Spleen (tissue), 11 donors: ENCODE results near the gene NRARP. TPM values are rescaled to one million over a fixed set of nuclear protein-coding genes. Genes with fewer than 3 reads are reported as not detected.
A peak's percentile ranks its signal among the peaks of the same experiment; 100 is the strongest.

ENCODE experiments used
- DNase-seq: peaks from one replicate; pipeline ENCODE4 v3.0.0-alpha.2; 2020
- H3K27ac ChIP-seq, 8 donors: fragments of 200-600 bp; sonication (generic) in 7 of 8; 1 replicate in 4 of 8; 2 replicates in 4 of 8; pipeline versions ENCODE4 v1.5.0 to v1.8.0; 2016 to 2021; ENCODE audit warnings: inconsistent platforms in 4 of 8, mild to moderate bottlenecking in 4 of 8, moderate library complexity in 1 of 8
- H3K27me3 ChIP-seq, 7 donors: fragments of 200-600 bp; sonication (generic) in 6 of 7; replicated peaks in 1 of 7; 1 replicate in 4 of 7; 2 replicates in 3 of 7; pipeline versions ENCODE4 v1.5.0 to v1.8.0; 2016 to 2021; ENCODE audit warnings: inconsistent platforms in 3 of 7, mild to moderate bottlenecking in 1 of 7
- H3K36me3 ChIP-seq, 6 donors: fragments of 200-600 bp; sonication (generic) in 5 of 6; 1 replicate in 4 of 6; 2 replicates in 2 of 6; pipeline versions ENCODE4 v1.5.0 to v1.8.0; 2016 to 2021; ENCODE audit warnings: inconsistent platforms in 2 of 6
- H3K4me1 ChIP-seq, 6 donors: fragments of 200-600 bp; sonication (generic) in 5 of 6; 1 replicate in 3 of 6; 2 replicates in 3 of 6; pipeline versions ENCODE4 v1.5.0 to v1.8.0; 2016 to 2021; ENCODE audit warnings: inconsistent platforms in 3 of 6
- H3K4me3 ChIP-seq, 8 donors: fragments of 200-600 bp; sonication (generic) in 7 of 8; 1 replicate in 4 of 8; 2 replicates in 4 of 8; pipeline versions ENCODE4 v1.5.0 to v1.8.0; 2016 to 2021; ENCODE audit warnings: inconsistent platforms in 4 of 8, mild to moderate bottlenecking in 4 of 8, moderate library complexity in 2 of 8
- H3K9me3 ChIP-seq, 8 donors: fragments of 200-600 bp; sonication (generic) in 7 of 8; 1 replicate in 4 of 8; 2 replicates in 4 of 8; pipeline versions ENCODE4 v1.5.0 to v1.8.0; 2016 to 2021; ENCODE audit warnings: inconsistent platforms in 4 of 8
- POLR2A ChIP-seq, 3 donors: fragments of 450-650 bp; IDR thresholded peaks; one replicate each; pipeline ENCODE4 v1.5.1; 2017; ENCODE audit warnings: antibody characterized with exemption in 3 of 3, mild to moderate bottlenecking in 1 of 3
- POLR2AphosphoS5 ChIP-seq, 3 donors: sonication (generic); formaldehyde crosslinking; IDR thresholded peaks; one replicate each; pipeline ENCODE4 v1.5.1; 2017; ENCODE audit warnings: antibody characterized with exemption in 3 of 3
- WGBS, 5 donors: extraction: QIAGEN DNeasy Blood & Tissue Kit in 3 of 5; methylation state at CpG; one replicate each; pipeline versions ENCODE4 v1.1.5 to v1.1.7; 2013 to 2018; 5-methylcytosine and 5-hydroxymethylcytosine counted together
- intact Hi-C: fragments of 100-400 bp; cut with DNase I; formaldehyde crosslinking; loops from one replicate; pipeline ENCODE4 v1.15.0; 2023; ENCODE audit warnings: low total_unique reads
- polyA plus RNA-seq, 3 donors: library from polyadenylated mRNA; stranded (reverse); fragments of 200-250 nt; gene quantifications; one replicate each; pipeline ENCODE4 v1.2.1, GENCODE V29; 2013
- total RNA-seq, 7 donors: library from RNA; depleted of rRNA in 3 of 7; stranded (reverse); fragments of >200 nt in 3 of 7; fragmentation: NEBNext Ultra II Directional in 4 of 7; extraction: Animal tissue kit (Norgen Biotek cat#: 25700) in 4 of 7; gene quantifications; one replicate each; pipeline versions ENCODE4 v1.1.0 to v1.2.1, GENCODE V29; 2016 to 2021
- TF ChIP-seq, protein P1 (sequence below), 11 experiments: fragments of 200-600 bp in 7 of 11; fragments of 450-650 bp in 4 of 11; sonication (generic) in 4 of 11; IDR thresholded peaks in 8 of 11; conservative IDR thresholded peaks in 3 of 11; 1 replicate in 7 of 11; 2 replicates in 4 of 11; pipeline versions ENCODE4 v1.4.0 to v1.8.0; 2016 to 2021; ENCODE audit warnings: antibody characterized with exemption in 11 of 11, inconsistent platforms in 4 of 11, mild to moderate bottlenecking in 1 of 11
- donor health status: healthy with polysubstance abuse.
- donor health status: DM: no; HTN: no; CAD: no; lungs with moderate emphysema.
- donor health status: DM: no; HTN: no; CAD: no.
- donor health status: Bipolar disorder and iron deficiency.
- donor health status: healthy.
- donor health status: DM: no; HTN: no; CAD: no.
- donor health status: DM: yes; HTN: yes; CAD: no.

Gene NRARP
- total and polyA plus RNA-seq, 10 donors = 0.37 to 24.4 (median 8.0) TPM

DNA sequence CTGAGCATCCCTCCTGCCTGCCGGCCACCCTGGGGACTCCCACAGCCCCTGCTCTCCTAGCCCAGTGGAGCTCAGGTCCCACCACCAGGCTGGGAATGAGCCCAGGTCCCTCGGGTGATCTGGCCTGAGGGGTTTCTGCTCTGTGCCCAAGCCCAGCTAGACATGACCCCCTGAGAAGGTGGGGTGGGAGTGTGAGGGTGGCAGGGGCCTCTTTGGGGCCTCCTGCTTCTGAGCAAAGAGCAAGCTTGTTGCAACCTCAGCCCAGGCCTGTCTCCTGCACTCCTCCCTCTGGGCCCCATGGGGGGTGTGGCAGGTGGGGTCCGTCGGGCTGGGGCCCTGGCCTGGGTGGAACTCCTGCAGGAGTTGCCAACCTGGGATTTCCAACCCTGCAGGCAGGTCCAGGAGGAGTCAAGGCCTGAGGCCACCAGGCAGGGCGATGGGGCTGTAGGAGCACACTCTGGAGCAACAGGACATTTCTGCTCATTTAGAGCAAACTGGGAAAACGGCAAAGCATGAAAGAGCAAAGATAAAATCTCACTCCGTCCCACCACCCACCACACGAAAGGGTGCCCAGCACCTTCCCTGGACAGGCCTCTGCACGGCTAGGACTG lies 11.4 kb upstream of the NRARP start:
- H3K27ac ChIP-seq = no peak overlapping the region
- TF ChIP-seq, protein P1, sequence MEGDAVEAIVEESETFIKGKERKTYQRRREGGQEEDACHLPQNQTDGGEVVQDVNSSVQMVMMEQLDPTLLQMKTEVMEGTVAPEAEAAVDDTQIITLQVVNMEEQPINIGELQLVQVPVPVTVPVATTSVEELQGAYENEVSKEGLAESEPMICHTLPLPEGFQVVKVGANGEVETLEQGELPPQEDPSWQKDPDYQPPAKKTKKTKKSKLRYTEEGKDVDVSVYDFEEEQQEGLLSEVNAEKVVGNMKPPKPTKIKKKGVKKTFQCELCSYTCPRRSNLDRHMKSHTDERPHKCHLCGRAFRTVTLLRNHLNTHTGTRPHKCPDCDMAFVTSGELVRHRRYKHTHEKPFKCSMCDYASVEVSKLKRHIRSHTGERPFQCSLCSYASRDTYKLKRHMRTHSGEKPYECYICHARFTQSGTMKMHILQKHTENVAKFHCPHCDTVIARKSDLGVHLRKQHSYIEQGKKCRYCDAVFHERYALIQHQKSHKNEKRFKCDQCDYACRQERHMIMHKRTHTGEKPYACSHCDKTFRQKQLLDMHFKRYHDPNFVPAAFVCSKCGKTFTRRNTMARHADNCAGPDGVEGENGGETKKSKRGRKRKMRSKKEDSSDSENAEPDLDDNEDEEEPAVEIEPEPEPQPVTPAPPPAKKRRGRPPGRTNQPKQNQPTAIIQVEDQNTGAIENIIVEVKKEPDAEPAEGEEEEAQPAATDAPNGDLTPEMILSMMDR (IDR thresholded peaks at IDR 0.05 in 8 of 11, conservative IDR thresholded peaks at IDR 0.05 in 3 of 11) = no peak
- TF ChIP-seq POLR2A (IDR thresholded peaks at IDR 0.05) (no peak), POLR2AphosphoS5 (IDR thresholded peaks at IDR 0.05) (no peak)
- H3K36me3 ChIP-seq = no peaks in the 10 kb centered on the region
- WGBS, 5 donors = 67 to 88% (median 78%) methylated on average over 3 to 9 of the region's 9 CpGs
- H3K9me3 ChIP-seq = no peaks in the 10 kb centered on the region
- H3K4me1 ChIP-seq = peaks cover 4 to 55% (median 27%) of the 10 kb centered on the region in 6 donors
- H3K27me3 ChIP-seq = peaks cover 0 to 33% (median 16%) of the 10 kb centered on the region in 7 donors
- peak; percentile 73 for DNase-seq
- intact Hi-C loops = no loop called here
- H3K4me3 ChIP-seq = no peak overlapping the region

- WGBS, 5 donors = 87 to 95% (median 91%) methylated on average over 6 of the region's 6 CpGs
- no peak for TF ChIP-seq POLR2AphosphoS5 (IDR thresholded peaks at IDR 0.05)
- no peak for TF ChIP-seq POLR2A (IDR thresholded peaks at IDR 0.05)
- TF ChIP-seq, protein P1 (IDR thresholded peaks at IDR 0.05 in 8 of 11, conservative IDR thresholded peaks at IDR 0.05 in 3 of 11) = no peak
- intact Hi-C loops = no loop called here
- no peaks in the 10 kb centered on the region for H3K36me3 ChIP-seq
- no peak overlapping the region for H3K4me3 ChIP-seq
- H3K4me1 ChIP-seq = peaks cover 4 to 54% (median 28%) of the 10 kb centered on the region in 6 donors
- H3K27ac ChIP-seq = no peak overlapping the region
- DNase-seq = peak; percentile 68
- no peaks in the 10 kb centered on the region for H3K9me3 ChIP-seq
- H3K27me3 ChIP-seq = peaks cover 0 to 34% (median 16%) of the 10 kb centered on the region in 7 donors
These were observed 10.8 kb upstream of the NRARP start for GRCh38 chr9:137312852-137313325.

DNA sequence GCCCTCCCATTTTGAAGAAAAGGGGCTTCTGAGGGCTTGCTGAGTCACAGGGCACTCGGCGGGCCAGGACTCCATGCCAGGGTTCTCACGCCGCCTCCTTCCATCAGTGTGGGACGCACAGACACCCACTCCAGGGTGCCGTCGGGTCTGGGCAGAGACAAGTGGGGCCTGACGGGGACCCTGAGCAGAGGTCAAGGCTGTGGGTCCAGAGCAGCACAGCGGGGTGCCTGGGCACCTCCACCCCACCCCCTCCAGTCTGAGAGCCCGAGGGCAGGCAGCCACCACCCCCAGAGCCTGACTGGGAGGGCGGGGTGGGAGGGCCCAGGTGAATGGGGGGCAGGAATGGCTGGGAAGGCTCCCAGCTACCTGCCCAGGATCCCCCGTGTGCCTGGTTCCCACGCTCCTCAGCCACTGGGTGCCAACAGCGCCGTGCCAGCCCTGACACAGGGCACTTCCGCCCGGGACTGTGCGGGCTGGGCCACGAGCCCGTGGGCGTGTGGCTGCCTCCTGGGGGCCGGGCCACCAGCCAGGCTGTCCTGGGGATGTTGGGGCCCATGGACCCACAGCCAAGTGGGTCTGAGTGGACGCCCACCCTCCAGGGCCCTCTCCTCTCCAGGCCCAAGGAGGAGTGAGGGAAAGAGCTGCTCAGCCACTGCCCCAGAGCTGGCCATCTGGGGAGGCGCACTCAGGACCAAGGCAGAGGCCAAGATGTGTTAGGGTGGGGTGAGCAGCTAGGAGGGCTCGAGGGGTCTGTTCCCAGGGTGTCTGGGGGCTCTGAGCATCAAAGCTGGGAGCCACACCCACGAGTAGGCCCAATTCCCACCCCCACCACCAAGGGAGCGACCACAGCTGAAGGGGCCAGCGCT lies 10.1 kb upstream of the NRARP start:
- H3K4me3 ChIP-seq = no peak overlapping the region
- H3K9me3 ChIP-seq = no peaks in the 10 kb centered on the region
- H3K36me3 ChIP-seq = no peaks in the 10 kb centered on the region
- TF ChIP-seq, protein P1 (IDR thresholded peaks at IDR 0.05 in 8 of 11, conservative IDR thresholded peaks at IDR 0.05 in 3 of 11) = no peak
- no peak for TF ChIP-seq POLR2A (IDR thresholded peaks at IDR 0.05)
- TF ChIP-seq POLR2AphosphoS5 (IDR thresholded peaks at IDR 0.05) = no peak
- intact Hi-C loops = no loop called here
- no peak overlapping the region for H3K27ac ChIP-seq
- peak; percentile 54 for DNase-seq
- H3K27me3 ChIP-seq = peaks cover 0 to 35% (median 16%) of the 10 kb centered on the region in 7 donors
- 76 to 82% (median 79%) methylated on average over 7 to 28 of the region's 28 CpGs for WGBS, 5 donors
- H3K4me1 ChIP-seq = peaks cover 4 to 56% (median 31%) of the 10 kb centered on the region in 6 donors
